ENCODE data around the gene SPTA1.

Gene SPTA1

GRCh38 chr1:158654086-158654485, 32.4 kb downstream of the SPTA1 start:
- Histone ChIP-seq H3K4me3 (ENCODE audit: low read depth, low read length) (no peak overlapping the region), H3K36me3 (no peaks in the 10 kb centered on the region), H3K27me3 (ENCODE audit: insufficient read depth, low read depth, severe bottlenecking) (peaks cover 94% of the 10 kb centered on the region), H3K27ac (no peak overlapping the region), H3K9me3 (ENCODE audit: severe bottlenecking) (no peaks in the 10 kb centered on the region)
- DNase-seq = no peak
- no peak for TF ChIP-seq CTCF (IDR thresholded peaks at IDR 0.05; ENCODE audit: low read depth, low read length)

GRCh38 chr1:158652721-158653334, 33.7 kb downstream of the SPTA1 start:
- H3K27ac ChIP-seq = no peak overlapping the region
- no peaks in the 10 kb centered on the region for H3K36me3 ChIP-seq
- no peak overlapping the region for H3K4me3 ChIP-seq (ENCODE audit: low read depth, low read length)

GRCh38 chr1:158649052-158649451, 37.5 kb downstream of the SPTA1 start:
- H3K27ac ChIP-seq = no peak overlapping the region
- no peaks in the 10 kb centered on the region for H3K9me3 ChIP-seq (ENCODE audit: severe bottlenecking)
- H3K4me3 ChIP-seq (ENCODE audit: low read depth, low read length) = no peak overlapping the region
- TF ChIP-seq CTCF (IDR thresholded peaks at IDR 0.05; ENCODE audit: low read depth, low read length) = no peak
- no peak for DNase-seq
- peaks cover 90% of the 10 kb centered on the region for H3K27me3 ChIP-seq (ENCODE audit: insufficient read depth, low read depth, severe bottlenecking)
- no peaks in the 10 kb centered on the region for H3K36me3 ChIP-seq

More at GRCh38 chr1:158652721-158653334, 33.7 kb downstream of the SPTA1 start:
- no peak for DNase-seq
- Histone ChIP-seq H3K27me3 (ENCODE audit: insufficient read depth, low read depth, severe bottlenecking) (peaks cover 92% of the 10 kb centered on the region), H3K9me3 (ENCODE audit: severe bottlenecking) (no peaks in the 10 kb centered on the region)
- TF ChIP-seq CTCF (IDR thresholded peaks at IDR 0.05; ENCODE audit: low read depth, low read length) = no peak

- no peak for DNase-seq
- Histone ChIP-seq H3K9me3 (ENCODE audit: severe bottlenecking) (no peaks in the 10 kb centered on the region), H3K36me3 (no peaks in the 10 kb centered on the region), H3K4me3 (ENCODE audit: low read depth, low read length) (no peak overlapping the region), H3K27me3 (ENCODE audit: insufficient read depth, low read depth, severe bottlenecking) (peaks cover 84% of the 10 kb centered on the region), H3K27ac (no peak overlapping the region)
- TF ChIP-seq CTCF (IDR thresholded peaks at IDR 0.05; ENCODE audit: low read depth, low read length) = no peak
Measured at GRCh38 chr1:158646465-158646864, 40.0 kb downstream of the SPTA1 start.

GRCh38 chr1:158644449-158644848, 42.1 kb downstream of the SPTA1 start:
- Histone ChIP-seq H3K4me3 (ENCODE audit: low read depth, low read length) (no peak overlapping the region), H3K36me3 (no peaks in the 10 kb centered on the region), H3K27me3 (ENCODE audit: insufficient read depth, low read depth, severe bottlenecking) (peaks cover 79% of the 10 kb centered on the region), H3K27ac (no peak overlapping the region), H3K9me3 (ENCODE audit: severe bottlenecking) (peaks cover 2% of the 10 kb centered on the region)
- DNase-seq = no peak
- TF ChIP-seq CTCF (IDR thresholded peaks at IDR 0.05; ENCODE audit: low read depth, low read length) = no peak

- Histone ChIP-seq H3K4me3 (ENCODE audit: low read depth, low read length) (no peak overlapping the region), H3K27ac (no peak overlapping the region), H3K27me3 (ENCODE audit: insufficient read depth, low read depth, severe bottlenecking) (peaks cover 75% of the 10 kb centered on the region), H3K9me3 (ENCODE audit: severe bottlenecking) (peaks cover 2% of the 10 kb centered on the region), H3K36me3 (no peaks in the 10 kb centered on the region)
- no peak for TF ChIP-seq CTCF (IDR thresholded peaks at IDR 0.05; ENCODE audit: low read depth, low read length)
- no peak for DNase-seq
Measured at GRCh38 chr1:158638904-158639303, 47.6 kb downstream of the SPTA1 start.

Measured in WERI-Rb-1 (cell line).